GM19324 (cell line): ENCODE results near the gene FABP1.

ENCODE experiments used
- ATAC-seq: cut with Tn5 transposase; IDR thresholded peaks from one replicate; pipeline ENCODE4 v1.9.1; 2021; ENCODE audit warnings: mild to moderate bottlenecking, moderate library complexity; ENCODE audit not compliant: unreplicated experiment, low FRiP score

FABP1 gene

GRCh38 chr2:88127888-88128653 lies at the start of gene FABP1:
Gene FABP1 (minus strand): TSS chr2:88128062. CDS start chr2:88128017, 45 bp downstream.
- ATAC-seq, result no peak

DNA sequence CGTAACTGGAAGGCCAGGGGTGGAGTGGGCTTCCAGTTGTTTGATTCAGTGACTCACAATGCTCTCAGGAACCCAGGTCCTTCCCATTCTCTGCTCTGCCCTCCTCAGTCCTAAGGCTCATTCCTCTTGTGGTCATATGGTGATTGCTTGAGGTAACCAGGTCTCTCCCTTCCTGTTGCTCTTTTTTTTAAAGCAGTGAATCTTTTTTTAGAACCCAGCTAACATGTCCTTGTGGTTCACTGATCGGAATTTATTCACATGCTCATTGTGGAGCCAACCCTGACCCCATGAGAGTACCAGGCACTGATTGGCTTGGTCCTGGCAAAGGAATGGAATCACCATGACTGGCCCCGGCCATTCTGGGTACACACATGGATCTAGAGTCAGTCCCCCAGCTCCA lies 49.7 kb upstream of the FABP1 start:
- ATAC-seq, result no peak

DNA sequence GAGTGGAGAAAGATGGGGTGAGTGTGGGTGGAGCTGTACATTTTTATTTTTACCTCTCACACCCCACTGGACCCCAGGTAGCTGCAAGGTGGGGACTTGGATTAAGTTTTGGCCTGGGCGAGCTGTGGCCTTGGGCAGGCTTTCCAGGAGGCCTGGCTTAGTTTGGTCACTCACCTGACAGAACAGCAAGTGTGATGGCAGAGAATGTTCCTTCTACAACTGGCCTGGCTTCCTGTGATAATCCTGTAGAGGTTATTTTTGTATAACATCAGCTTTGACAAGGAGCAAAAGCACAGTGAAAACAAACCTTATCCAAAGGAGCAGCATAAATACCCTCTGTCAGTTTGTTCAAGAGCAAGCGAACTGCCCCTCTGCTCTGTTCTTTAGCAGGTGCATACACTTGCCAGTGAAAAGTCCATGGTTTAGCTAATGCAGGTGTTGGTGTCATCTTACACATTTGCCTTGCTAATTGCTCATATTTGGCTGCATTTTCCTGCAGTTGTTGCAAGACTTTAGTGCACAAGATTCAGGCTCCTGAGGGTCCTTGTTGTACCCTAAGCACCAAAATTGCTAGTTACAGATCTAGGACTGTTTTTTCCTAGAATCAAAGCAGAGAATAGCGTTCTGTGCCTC lies 48.6 kb upstream of the FABP1 start:
- no peak for ATAC-seq

DNA sequence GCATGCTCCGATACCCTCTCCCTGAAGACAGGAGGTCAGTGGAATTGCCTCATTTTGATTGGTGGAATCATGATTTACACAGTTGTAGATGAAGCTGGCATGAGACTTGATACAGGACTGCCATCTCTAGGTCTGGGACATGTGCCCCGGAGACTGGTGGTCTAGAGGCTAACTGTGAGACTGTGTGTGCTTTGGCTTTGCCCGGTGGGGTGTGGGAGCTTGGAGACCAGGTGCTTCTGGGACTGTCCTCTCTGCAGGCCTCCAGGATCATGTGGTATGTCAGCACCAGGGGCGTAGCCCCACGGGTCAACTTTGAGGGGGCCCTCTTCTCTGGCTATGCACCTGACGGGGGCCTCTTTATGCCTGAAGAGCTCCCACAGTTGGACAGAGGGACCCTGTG lies 45.0 kb upstream of the FABP1 start:
- no peak for ATAC-seq

- ATAC-seq, result no peak
Measured at GRCh38 chr2:88171966-88172365, 44.1 kb upstream of the FABP1 start.

GRCh38 chr2:88170472-88170892 lies 42.6 kb upstream of the FABP1 start:
- no peak for ATAC-seq

- no peak for ATAC-seq
Measured at GRCh38 chr2:88168386-88168785, 40.5 kb upstream of the FABP1 start.

DNA sequence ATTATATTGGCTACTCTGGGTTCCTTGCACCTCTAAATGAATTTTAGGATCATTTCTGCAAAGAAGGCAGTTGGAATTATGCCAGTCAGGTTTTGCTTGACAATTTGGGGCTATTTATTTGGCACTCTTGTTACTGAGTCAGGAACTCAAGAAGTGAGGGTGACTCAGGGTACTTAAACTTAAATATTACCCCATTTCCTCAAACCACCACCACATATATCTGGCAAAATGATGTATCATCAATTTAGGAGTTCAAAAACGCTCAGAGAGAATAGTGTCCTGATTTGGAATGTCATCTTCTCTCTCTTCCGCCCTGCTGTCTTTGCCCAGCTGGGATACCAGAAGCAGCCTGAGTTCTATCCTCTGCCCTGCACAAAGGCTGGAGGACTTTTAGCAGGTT lies 39.9 kb upstream of the FABP1 start:
- no peak for ATAC-seq

GRCh38 chr2:88165332-88166003 lies 37.6 kb upstream of the FABP1 start:
- ATAC-seq, result no peak

GRCh38 chr2:88161446-88162244 lies 33.8 kb upstream of the FABP1 start:
- ATAC-seq, result no peak

GRCh38 chr2:88160517-88160916 lies 32.7 kb upstream of the FABP1 start:
- no peak for ATAC-seq

DNA sequence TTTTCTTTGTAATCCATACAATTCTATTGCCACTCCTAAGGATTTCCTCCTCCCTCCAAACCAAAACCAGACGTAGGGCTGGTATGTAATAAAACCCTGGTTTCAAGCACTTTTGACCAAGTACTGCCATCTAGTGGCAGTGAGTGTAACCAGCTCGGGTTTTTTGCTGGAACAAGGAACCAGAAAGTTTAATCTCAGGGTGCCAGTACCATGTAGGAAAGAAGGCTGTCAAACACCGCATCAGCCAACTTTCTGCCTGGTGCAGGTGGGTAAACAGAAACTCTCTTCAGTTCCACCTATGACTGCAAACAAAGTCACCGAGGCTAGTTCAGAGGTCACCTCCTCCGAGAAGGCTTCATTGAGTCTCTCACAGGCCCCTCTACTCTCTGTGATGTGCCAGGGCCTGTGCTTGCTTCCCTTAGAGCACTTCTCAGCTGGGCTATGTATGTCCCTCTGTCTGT lies 32.1 kb upstream of the FABP1 start:
- no peak for ATAC-seq

DNA sequence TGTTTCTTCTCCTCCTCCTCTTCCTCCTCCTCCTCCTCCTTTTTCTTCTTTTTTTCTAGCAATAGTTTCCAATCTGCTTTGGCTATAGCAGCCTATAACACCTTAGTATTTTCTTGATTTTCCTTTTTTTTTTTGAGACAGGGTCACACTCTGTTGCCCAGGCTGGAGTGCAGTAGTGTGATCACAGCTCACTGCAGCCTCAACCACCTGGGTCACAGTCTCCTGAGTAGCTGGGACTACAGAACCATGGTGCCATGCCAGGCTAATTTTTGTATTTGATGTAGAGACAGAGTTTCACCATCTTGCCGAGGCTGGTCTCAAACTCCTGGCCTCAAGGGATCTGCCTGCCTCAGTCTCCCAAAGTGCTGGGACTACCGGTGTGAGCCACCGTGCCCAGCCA lies 31.6 kb upstream of the FABP1 start:
- no peak for ATAC-seq

DNA sequence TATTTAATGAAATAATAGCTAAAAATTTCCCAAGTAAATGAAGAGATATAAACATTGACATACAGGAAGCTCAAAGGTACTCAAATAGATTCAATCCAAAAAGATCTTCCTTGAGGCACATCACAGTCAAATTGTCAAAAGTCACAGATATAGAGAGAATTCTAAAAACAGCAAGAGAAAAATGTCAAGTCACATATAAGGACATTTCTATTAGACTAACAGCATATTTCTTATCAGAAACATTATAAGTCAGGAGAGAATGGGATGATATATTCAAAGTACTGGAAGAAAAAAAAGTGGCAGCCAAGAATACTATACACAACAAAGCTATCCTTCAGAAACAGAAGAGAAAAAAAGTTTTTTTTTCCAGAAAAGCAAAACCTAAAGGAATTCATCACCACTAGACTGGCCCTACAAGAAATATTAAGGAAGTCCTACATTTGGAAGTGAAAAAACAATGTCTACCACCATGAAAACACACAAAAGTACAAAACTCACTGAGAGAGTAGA lies 21.1 kb upstream of the FABP1 start:
- no peak for ATAC-seq

- no peak for ATAC-seq
Measured at GRCh38 chr2:88147145-88147544, 19.3 kb upstream of the FABP1 start.

GRCh38 chr2:88146590-88146989 lies 18.7 kb upstream of the FABP1 start:
- no peak for ATAC-seq

DNA sequence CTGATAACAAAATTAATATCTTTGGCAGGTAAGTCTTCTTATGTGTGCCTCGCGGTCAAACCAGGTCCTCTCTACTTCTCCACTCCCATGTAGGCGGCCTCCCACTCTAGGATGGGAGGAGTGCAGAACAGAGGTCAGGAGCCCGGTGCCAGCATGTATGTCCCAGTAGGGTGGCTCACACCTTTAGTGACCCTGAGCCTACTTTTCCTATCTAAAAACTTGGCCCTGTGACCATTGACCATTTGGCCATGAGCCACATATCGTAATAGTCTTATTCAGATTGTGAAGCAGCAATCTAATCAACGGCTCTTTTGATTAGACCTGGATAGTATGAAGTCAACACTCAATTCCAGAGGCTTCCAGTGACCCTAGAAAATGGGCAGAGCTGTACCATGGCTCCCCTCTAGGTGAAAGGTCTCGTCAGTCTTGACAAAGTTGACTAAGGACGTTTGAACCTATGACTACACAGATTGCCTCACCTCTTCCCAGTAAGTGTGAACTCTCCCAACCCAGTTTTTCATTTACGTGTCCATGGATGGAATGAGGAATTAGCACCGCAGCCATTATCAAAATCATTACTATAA lies 17.1 kb upstream of the FABP1 start:
- ATAC-seq, result no peak

GRCh38 chr2:88144271-88144670 lies 16.4 kb upstream of the FABP1 start:
- ATAC-seq, result no peak

GRCh38 chr2:88141952-88142351 lies 14.1 kb upstream of the FABP1 start:
- no peak for ATAC-seq

DNA sequence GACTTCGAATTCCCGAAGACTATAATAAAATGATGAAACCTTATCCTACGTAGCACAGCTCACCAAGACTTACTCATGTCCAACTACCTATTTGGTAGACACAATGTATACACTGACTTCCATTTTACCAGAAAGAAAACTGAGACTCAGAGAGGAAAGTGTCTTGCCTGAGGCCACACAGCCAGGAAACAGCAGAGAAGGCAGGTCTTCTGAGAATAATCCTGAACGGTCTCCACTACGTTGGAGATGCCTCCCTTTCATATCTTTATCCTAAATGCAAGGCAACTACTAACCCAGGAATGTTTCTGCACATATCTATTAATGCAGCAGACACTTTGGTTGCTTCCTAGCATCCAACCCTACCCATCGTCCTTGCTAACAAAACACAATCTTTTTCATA lies 11.9 kb upstream of the FABP1 start:
- no peak for ATAC-seq
